HepG2 (cell line): ENCODE data around the gene C1GALT1. TPM values are rescaled to one million over a fixed set of nuclear protein-coding genes. Genes with fewer than 3 reads are reported as not detected.

ENCODE experiments used
- AHDC1 ChIP-seq: sonication (generic); formaldehyde crosslinking; IDR thresholded peaks from 2 replicates; pipeline ENCODE4 v1.5.1; 2020; ENCODE audit warnings: mild to moderate bottlenecking, missing genetic modification reagents, borderline replicate concordance
- FOXM1 ChIP-seq: sonication (generic); formaldehyde crosslinking; IDR thresholded peaks from 2 replicates; pipeline ENCODE4 v1.5.0; 2020; ENCODE audit warnings: missing genetic modification reagents
- FOXO4 ChIP-seq: sonication (generic); formaldehyde crosslinking; conservative IDR thresholded peaks from 2 replicates; pipeline ENCODE4 v1.8.1; 2023; ENCODE audit warnings: missing genetic modification reagents
- FOXP1 ChIP-seq, 2 experiments: fragments of 450-650 bp in 1 of 2; IDR thresholded peaks; 2 replicates each; pipeline ENCODE4 v1.6.1; 2017 to 2018; ENCODE audit warnings: antibody characterized with exemption in 1 of 2
- GMEB1 ChIP-seq: sonication (generic); formaldehyde crosslinking; IDR thresholded peaks from 2 replicates; pipeline ENCODE4 v1.5.1; 2020; ENCODE audit warnings: missing genetic modification reagents, mild to moderate bottlenecking, borderline replicate concordance
- THRA ChIP-seq: sonication (generic); formaldehyde crosslinking; IDR thresholded peaks from 2 replicates; pipeline ENCODE4 v1.4.0; 2020; ENCODE audit warnings: missing genetic modification reagents, borderline replicate concordance
- ZGPAT ChIP-seq: IDR thresholded peaks from 2 replicates; pipeline ENCODE4 v1.6.1; 2016; ENCODE audit warnings: mild to moderate bottlenecking
- ZNF331 ChIP-seq: sonication (generic); formaldehyde crosslinking; IDR thresholded peaks from 2 replicates; pipeline ENCODE4 v1.4.0; 2020; ENCODE audit warnings: missing genetic modification reagents
- ZNF350 ChIP-seq: sonication (generic); formaldehyde crosslinking; IDR thresholded peaks from 2 replicates; pipeline ENCODE4 v1.4.0; 2020; ENCODE audit warnings: mild to moderate bottlenecking, low read depth, missing genetic modification reagents, borderline replicate concordance
- ZNF556 ChIP-seq: sonication (generic); formaldehyde crosslinking; IDR thresholded peaks from 2 replicates; pipeline ENCODE4 v1.4.0; 2020; ENCODE audit warnings: mild to moderate bottlenecking, missing genetic modification reagents, borderline replicate concordance
- ZNF639 ChIP-seq: conservative IDR thresholded peaks from 2 replicates; pipeline ENCODE4 v1.6.1; 2018; ENCODE audit warnings: missing genetic modification reagents
- ZNF670 ChIP-seq: sonication (generic); formaldehyde crosslinking; IDR thresholded peaks from 2 replicates; pipeline ENCODE4 v1.8.0; 2022; ENCODE audit warnings: mild to moderate bottlenecking, missing genetic modification reagents, borderline replicate concordance
- polyA plus RNA-seq, 8 experiments: library from polyadenylated mRNA; depleted of rRNA in 3 of 8; stranded (reverse) in 7 of 8; unstranded in 1 of 8; fragments of >200 nt; fragmentation: Illumina TruSeq in 4 of 8; extraction: Trizol in 4 of 8; gene quantifications; 2 replicates each; pipeline versions ENCODE4 v1.2.1 to v1.2.3, GENCODE V29; 2011 to 2016; ENCODE audit warnings: low read depth in 4 of 8, missing spikeins in 1 of 8, mixed read lengths in 1 of 8; ENCODE audit not compliant: insufficient read depth in 1 of 8
- total RNA-seq, 5 experiments: library from RNA; depleted of rRNA; stranded (reverse); fragments of >200 nt; fragmentation: Illumina TruSeq; extraction: Trizol; gene quantifications; 2 replicates each; pipeline ENCODE4 v1.2.3, GENCODE V29; 2016; ENCODE audit warnings: low read depth in 1 of 5

Gene C1GALT1
- total and polyA plus RNA-seq, 2 of the 13 experiments (the other 11 are each of a cell fraction or from before 2014, with no cell fraction given): 57.1 to 65.9 TPM

DNA sequence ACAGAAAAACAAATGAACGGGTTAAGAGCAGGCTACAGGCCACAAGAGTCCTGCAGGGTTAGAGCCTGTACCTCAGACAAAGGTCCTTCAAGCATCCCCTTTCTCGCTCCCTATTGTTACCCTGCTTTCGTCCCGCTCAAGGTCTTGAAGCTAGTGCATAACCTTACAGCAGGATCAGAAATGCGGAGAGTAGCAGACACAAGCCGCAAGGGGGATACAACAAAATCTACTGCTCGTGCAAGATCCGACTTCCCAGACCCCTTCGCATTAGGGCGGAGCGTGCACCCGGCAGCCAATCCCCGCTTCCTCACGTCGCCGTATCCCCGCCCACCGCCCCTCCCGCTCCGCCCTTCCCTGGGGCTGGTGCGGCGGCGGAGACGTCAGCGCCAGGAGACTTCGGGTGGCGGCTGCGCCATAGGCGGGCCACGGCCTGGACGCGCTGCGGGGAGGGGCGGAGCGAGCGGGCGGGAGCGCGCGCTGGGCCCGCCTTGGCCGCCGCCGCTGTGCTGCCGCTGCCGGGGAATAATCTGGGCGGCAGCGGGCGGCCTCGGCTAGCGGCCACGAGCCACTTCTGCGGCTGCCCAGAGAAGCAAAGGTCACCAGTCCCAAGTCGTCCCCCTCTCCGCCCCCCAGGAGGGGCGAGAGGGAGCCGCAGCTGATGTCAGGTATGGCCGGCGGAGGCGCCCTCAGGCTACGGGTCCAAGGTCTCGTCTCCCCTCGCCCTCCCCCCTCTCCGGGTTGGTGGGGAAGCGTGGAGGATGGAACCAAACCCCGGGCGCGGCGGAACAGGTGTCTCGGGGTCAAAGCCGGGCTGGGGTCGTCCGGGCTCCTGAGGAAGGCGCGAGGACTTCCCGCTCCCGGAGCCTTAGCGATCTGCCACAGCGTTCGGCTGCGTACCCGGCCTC is at the start of gene C1GALT1 (continued):
- TF ChIP-seq ZNF350 (CRISPR knock-in tag) (peak; percentile 68; the same call in 1 of the 2 replicates), FOXP1 (IDR thresholded peaks at IDR 0.05) (no peak), FOXP1 (CRISPR knock-in tag; IDR thresholded peaks at IDR 0.05) (peak; percentile 38; the same call in 1 of the 2 replicates), THRA (CRISPR knock-in tag) (peak; percentile 82), ZGPAT (CRISPR knock-in tag) (peak; percentile 85; the same call in 1 of the 2 replicates), AHDC1 (CRISPR knock-in tag) (peak; percentile 61), FOXM1 (no peak), ZNF556 (CRISPR knock-in tag) (peak; percentile 59; the same call in 1 of the 2 replicates), GMEB1 (CRISPR knock-in tag) (peak; percentile 76), ZNF331 (peak; percentile 89), ZNF670 (0 out of 2 replicates have a peak, but pooled peaks have one; percentile 75), FOXO4 (no peak), ZNF639 (CRISPR knock-in tag) (peak; percentile 74)
